Cortex of kidney (tissue), 1 donor: Measurements from ENCODE around the gene DISP2.

ENCODE experiments used
- DNase-seq: peaks from one replicate; lab custom pipeline; 2025; lab: John Stamatoyannopoulos, UW

The DISP2 gene

DNA sequence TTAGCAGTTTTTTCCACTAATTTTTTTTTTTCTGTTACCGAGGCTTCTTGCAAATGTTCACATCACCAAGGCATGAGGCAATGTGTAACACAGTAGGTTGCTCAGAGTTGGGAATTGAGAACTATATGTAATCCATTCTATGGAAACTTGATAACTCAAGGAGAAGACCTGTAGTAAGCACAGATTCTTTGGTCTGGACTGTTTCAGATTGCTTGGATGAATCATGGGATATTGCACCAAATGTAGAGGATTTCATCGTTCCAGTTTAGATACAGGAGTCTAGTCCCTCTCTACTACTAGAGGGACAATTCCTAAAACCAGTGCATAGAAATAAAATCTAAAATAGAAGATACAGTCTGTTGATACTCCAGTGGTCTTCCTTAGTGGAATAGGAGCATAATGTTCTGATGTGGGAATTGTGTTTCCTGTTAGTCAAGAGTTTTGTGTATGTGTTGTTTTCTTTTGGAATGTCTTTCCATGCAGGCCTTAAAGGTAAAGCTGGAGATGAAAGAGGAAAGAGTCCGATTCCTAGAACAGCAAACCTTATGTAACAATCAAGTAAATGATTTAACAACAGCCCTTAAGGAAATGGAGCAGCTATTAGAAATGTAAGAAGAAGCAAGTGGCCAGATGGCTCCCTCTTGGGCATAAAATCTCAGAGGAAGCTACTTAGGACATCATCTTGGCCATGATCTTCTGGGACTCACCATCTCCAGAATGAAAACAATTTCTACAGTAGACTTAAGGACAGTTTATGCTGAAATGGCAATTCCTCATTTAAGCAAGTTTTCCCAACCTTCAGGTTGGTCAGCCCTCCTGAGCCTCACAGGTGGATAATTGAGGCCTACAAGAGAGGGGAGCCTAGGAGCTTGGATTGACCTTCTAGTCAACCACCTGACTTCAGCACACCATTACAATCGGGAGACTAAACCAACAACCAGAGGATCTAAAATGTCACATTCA is 35.2 kb downstream of the DISP2 start:
- no peak for DNase-seq

DNA sequence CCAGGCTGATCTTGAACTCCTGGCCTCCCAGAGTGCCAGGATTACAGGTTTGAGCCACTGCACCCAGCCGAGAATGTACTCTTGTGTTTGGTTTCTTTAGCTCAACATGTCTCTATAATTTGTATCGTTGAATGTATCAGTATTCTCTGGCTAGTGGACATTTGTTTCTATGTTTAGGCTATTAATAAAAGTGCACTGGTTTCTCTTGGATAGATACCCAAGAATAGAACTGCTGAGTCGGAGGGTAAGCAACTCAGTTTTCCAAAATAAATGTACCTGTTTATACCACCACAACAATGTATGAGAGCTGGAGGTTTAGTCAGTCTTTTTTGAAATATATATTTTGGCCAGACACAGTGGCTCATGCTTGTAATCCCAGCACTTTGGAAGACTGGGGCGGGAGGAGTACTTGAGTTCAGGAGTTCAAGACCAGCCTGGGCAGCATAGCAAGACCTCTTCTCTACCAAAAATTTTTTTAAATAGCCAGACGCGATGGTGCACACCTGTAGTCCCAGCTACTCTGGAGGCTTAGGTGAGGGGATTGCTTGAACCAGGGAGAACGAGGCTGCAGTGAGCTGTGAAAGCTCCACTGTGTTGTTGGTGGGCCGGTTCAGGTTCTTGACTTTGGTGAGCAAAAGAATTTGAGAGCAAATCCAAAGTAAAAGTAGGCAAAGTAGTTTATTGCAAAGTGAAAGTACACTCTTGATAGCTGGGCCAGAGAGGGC is 39.8 kb downstream of the DISP2 start:
- DNase-seq = no peak

DNA sequence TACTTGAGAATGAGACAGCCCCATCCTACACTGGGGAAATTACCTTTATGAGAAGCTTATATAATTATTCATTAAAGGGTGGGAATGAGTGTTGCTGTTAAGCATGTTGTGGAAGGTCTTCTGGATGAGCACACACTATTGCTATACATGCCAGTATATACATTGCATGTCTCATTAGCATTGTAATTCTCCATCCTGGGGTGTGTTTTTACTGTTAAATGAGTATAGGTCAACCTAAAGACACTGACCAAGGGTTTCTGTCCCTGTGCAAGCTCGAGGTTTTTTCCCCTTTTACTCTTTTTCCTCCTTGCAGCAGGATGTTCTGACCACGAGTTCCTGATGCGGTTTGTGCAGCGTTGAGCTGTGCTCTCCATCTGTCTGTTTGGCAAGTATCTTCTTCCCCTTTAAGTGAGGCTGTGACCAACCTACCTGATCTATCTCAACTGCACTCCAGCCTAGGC is 40.4 kb downstream of the DISP2 start:
- no peak for DNase-seq

DNA sequence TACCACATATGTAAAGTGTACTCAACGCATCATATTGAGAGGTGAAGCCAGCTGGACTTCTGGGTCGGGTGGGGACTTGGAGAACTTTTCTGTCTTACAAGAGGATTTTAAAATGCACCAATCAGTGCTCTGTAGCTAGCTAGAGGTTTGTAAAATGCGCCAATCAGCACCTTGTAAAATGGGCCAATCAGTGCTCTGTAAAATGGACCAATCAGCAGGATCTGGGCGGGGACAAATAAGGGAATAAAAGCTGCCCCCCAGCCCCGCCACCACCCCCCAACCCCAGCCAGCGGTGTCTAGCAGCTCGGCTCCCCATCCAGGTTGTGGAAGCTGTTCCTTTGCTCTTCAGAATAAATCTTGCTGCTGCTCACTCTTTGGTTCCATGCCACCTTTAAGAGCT is 41.4 kb downstream of the DISP2 start:
- no peak for DNase-seq

DNA sequence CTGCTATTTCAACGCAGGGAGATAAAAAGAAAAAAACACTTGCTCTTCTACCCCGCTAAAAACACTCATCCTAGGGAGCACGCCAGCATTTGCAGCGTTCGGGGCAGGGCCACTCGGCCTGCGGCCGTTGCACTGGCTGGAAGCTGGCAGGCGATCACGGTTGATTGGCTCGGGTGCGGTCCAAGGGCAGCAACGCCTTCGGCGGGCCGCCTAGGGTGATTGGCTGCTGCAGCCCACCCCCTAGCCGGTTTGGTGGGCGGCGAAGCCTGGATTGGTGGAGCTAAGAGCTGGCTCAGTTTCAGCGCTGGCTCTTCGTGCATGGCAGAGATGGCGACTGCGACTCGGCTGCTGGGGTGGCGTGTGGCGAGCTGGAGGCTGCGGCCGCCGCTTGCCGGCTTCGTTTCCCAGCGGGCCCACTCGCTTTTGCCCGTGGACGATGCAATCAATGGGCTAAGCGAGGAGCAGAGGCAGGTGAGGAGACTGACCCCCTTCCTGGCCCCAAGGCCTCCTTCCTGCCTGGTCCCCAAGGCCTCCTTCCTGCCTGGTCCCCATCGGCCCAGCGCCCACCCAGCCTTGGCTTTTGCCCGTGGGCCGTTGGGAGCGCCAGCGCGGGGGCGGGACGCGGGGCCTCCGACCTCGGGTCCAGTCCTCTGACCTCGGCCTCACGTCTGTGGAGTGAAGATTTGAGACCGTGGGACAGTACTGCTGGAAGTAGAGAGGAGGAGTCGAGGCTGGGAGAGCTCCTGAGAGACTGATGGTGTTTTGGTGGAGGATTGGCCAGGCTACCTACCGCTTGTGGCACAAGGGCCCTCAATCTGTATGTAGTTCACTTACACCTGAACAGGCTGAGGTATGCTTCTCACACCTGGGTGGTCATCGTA is 47.7 kb downstream of the DISP2 start, which contains the start of gene IVD:
Gene IVD, plus strand, starts transcription at position 295 of the 881 bp plus-strand sequence. Its CDS starts 33 bp downstream, at position 328.
- DNase-seq = peak; percentile 47

DNA sequence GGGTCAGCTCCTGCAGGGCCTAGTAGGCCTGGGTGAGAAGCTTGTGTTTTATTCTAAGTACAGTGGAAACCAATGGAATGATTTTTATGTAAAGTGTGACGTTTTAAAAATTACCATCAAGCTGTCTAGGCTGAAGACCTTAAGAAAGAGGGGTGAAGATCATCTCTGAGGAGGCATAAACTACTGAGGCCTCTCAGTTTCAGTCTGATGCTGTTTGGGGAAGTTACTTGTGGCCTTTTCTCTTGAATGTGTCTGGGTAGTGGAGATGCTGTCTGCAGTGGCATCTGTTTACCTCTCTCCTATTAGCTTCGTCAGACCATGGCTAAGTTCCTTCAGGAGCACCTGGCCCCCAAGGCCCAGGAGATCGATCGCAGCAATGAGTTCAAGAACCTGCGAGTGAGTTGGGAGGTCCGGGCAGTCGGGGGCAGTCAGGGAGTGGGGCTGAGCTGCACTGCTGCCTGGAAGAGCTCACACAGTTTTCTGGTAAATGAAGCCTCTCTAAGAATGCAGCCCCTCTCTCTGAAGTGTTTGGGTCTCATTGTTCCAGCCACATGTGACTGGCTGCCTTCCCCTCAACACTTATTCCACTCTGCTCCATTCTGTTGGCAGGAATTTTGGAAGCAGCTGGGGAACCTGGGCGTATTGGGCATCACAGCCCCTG is 49.4 kb downstream of the DISP2 start:
- DNase-seq = no peak

GRCh38 chr15:40409366-40409765 is 51.3 kb downstream of the DISP2 start:
- no peak for DNase-seq

DNA sequence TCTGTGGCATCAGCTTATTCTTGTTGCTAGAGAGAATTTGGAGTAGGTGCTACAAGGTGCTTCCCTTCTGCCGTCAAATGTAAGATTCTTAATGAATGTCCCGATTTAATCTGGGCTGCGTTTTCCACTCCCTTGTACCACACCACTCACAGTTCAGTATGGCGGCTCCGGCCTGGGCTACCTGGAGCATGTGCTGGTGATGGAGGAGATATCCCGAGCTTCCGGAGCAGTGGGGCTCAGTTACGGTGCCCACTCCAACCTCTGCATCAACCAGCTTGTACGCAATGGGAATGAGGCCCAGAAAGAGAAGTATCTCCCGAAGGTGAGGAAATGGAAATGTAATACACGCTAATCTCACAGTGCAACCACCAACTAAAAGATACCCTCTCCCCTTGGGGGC is 52.5 kb downstream of the DISP2 start:
- no peak for DNase-seq

DNA sequence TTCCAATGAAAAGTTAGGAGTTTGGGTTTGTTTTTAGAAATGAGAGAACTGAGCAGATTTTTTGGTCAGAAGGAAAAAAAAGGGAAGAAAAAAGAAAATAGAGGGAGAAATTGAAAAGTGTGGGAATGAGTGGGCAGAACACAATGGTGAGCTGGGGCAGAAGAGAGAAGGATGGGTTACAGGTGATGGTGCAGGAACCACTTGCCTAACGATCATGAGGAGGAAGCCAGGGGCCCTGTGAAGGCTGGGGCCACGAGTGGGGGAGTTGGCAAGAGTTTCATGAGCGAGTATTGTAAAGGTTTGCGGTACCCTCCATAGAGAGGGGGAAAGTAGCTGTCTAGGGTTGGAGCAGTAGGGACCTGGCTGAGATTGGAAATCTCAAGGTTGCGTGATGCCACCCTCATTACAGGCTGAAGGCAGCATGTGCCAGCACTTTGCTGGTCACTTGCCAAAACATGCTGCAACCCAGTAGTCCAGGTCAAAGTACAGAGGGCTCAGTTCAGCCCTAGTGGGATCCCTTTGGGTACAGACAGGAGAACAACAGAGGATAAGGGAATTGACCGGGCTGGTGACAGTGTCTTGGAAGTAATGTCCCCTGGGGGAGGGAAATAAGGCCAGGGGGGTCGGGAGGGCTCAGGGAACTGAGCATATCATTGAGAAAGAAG is 54.2 kb downstream of the DISP2 start:
- DNase-seq = no peak

DNA sequence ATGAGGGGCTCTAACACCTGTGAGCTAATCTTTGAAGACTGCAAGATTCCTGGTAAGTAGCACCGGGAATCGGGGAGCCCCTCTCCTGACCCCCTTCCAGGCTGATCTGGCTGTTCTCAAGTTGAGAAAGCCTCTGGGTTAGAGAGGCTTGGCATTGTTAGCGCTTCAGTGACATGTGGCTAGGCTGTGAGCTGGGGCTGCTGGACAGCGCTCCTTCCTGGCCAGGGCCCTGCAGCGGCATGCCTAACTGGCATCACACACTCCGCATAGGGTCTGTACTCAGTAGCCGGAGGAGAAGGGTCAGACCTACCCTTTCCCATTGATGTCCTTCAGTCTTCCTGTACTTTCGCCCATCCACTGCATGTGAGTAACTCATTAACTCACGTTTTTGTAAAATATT is 55.0 kb downstream of the DISP2 start:
- no peak for DNase-seq

DNA sequence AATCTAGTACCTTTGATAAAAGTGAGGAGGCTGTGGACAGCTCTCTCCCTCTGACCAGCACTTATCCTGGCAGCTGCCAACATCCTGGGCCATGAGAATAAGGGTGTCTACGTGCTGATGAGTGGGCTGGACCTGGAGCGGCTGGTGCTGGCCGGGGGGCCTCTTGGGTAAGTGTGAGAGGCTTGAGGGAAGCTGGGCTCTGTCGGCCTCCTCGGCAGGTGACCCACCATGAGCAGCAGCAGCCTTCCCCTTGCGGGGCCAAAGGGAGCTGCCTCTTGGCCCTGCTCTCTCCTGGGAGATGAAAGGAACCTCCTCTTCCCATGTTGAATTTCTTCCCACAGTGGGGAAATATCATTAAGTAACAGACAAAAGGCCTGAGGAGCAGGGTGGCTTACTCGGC is 56.8 kb downstream of the DISP2 start:
- no peak for DNase-seq

GRCh38 chr15:40415226-40415625 is 57.2 kb downstream of the DISP2 start:
- no peak for DNase-seq

GRCh38 chr15:40416056-40416455 is 58.0 kb downstream of the DISP2 start:
- DNase-seq = no peak

DNA sequence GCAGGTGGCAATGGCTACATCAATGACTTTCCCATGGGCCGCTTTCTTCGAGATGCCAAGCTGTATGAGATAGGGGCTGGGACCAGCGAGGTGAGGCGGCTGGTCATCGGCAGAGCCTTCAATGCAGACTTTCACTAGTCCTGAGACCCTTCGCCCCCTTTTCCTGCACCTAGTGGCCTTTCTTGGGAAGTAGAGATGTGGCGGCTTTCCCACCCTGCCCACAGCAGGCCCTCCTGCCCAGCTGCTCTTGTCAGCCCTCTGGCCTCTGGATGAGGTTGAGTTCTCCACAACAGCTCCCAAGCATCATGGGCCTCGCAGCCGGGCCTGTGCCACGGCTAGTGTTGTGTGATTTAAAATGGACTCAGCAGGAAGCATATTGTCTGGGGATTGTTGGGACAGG is 60.1 kb downstream of the DISP2 start:
- DNase-seq = no peak

DNA sequence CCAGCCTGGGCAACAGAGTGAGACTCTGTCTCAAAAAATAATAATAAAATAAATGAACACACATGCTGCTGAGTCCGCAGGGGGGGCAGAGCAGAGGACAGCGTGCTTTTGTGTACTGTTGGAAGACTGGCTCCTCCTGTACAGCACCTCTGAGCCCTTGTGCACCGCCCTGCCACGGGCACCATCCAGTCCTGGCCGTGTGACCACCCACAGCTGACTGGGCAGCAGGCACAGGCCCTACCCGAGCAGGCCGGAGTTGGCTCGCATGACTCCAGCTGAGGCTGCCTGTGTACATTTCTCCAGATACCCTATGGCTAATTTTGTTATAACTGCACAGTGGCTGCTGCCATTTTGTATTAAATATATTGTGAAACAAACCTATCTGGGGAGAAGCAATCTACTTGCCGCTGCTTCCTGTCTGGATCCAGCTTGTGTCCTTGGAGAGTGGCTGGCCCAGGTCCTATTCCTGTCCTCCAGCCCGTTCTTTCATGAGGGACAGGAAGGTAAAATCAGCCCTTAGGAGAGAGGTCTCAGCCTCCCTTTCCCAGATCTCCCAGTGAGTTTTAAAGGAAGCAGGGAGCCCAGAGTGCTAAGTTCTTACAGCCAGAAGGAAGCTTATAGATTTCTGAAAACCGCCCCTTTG is 62.2 kb downstream of the DISP2 start:
- DNase-seq = no peak

DNA sequence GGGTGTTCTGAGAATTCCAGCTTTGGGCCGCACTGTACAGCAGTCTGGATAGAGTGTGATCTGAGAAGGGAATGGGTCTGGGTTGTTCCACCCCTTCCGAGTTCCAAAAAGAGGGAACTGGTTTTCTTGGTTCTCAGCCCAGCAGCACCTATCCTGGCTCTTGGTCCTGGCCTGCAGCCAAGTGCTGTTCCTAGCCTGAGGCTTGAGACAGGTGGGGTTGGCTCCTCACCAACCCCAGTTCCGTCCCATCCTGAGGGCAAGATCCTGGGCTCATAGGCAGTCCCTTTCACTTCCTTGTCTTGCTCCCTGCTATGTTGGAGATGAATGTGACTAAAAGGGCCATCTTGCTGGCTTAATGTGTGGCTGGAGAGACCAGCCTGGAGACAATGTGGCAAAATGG is 62.8 kb downstream of the DISP2 start:
- DNase-seq = no peak

GRCh38 chr15:40421246-40422157 is 63.5 kb downstream of the DISP2 start:
- DNase-seq = no peak

DNA sequence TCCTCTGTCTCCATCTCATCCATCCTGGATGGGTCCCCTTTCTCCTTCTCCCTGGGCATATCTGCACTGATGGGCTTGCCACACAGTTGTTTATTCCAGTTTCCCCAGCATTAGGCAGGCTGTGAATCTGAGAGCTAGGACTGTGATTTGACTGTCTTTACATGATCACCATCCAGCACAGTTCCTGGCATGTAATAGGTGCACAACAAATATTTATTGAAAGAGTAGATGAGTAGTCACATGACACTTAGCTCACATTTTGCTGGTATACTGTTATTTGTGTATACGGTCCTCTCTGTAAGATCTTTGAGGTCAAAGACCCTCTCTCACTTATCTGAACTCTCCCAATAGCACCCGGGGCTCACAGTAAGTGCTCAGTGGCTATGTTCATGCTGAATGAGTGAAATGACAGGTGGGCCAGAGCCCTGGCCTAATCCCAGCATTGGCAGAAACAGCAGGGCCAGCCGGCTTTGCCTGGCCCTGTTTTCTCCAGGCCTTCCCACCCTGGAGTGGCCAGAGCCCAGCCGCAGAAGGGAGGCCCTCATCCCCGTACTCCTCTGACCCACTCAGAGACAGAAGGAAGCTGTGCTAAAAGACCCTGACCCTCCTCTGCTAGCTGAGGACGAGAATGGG is 66.6 kb downstream of the DISP2 start:
- DNase-seq = no peak

DNA sequence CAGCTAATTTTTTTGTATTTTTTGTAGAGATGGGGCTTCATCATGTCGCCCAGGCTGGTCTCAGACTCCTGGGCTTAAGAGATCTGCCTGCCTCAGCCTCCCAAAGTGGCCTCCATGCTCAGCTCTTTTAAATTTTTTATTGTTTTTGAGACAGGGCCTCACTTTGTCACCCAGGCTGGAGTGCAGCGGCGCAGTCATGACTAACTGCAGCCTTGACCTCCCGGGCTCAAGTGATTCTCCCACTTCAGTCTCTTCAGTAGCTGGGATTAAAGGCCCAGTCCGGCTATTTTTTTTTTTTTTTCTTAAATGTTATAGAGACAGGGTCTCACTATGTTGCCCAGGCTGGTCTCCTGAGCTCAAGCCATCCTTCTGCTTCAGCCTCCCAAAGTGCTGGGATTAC is 67.7 kb downstream of the DISP2 start:
- DNase-seq = no peak
